ENCODE measurements around the gene RARRES2. TPM values are rescaled to one million over a fixed set of nuclear protein-coding genes. Genes with fewer than 3 reads are reported as not detected.

The RARRES2 gene
- total and polyA plus RNA-seq, 2 of the 13 experiments (the other 11 are each of a cell fraction or from before 2014, with no cell fraction given) = 134 to 172 TPM

GRCh38 chr7:150368884-150369747, 27.7 kb upstream of the RARRES2 start (continued):
- no peak for TF ChIP-seq FUBP1 (CRISPR knock-in tag; IDR thresholded peaks at IDR 0.05; ENCODE audit: borderline replicate concordance)
- TF ChIP-seq ZSCAN20 (CRISPR knock-in tag; IDR thresholded peaks at IDR 0.05; ENCODE audit: borderline replicate concordance) = no peak
- no peak for TF ChIP-seq SRSF9 (IDR thresholded peaks at IDR 0.05; ENCODE audit: borderline replicate concordance, insufficient read depth, low read depth, low read length, poor library complexity, severe bottlenecking)
- no peak for TF ChIP-seq ZNF232 (CRISPR knock-in tag; IDR thresholded peaks at IDR 0.05; ENCODE audit: borderline replicate concordance)
- no peak for TF ChIP-seq ZNF710 (CRISPR knock-in tag; IDR thresholded peaks at IDR 0.05; ENCODE audit: borderline replicate concordance)
- no peak for TF ChIP-seq SRY (CRISPR knock-in tag; IDR thresholded peaks at IDR 0.05)
- TF ChIP-seq ZNF207 (IDR thresholded peaks at IDR 0.05; ENCODE audit: borderline replicate concordance) = no peak
- TF ChIP-seq ZNF362 (CRISPR knock-in tag; IDR thresholded peaks at IDR 0.05; ENCODE audit: borderline replicate concordance) = no peak
- no peak for TF ChIP-seq ZMAT3 (CRISPR knock-in tag; conservative IDR thresholded peaks at IDR 0.05)
- TF ChIP-seq CHD2 (IDR thresholded peaks at IDR 0.05; ENCODE audit: low read depth, low read length) = peak; percentile 42; the same call in 1 of the 2 replicates
- TF ChIP-seq ZKSCAN8 (CRISPR knock-in tag; IDR thresholded peaks at IDR 0.05; ENCODE audit: borderline replicate concordance) = no peak
- no peak for TF ChIP-seq MLXIP (CRISPR knock-in tag; IDR thresholded peaks at IDR 0.05; ENCODE audit: borderline replicate concordance)
- TF ChIP-seq CREM (IDR thresholded peaks at IDR 0.05) = no peak
- TF ChIP-seq CREM (CRISPR knock-in tag; IDR thresholded peaks at IDR 0.05) = no peak
- TF ChIP-seq ZNF724P (CRISPR knock-in tag; IDR thresholded peaks at IDR 0.05; ENCODE audit: borderline replicate concordance) = no peak
- no peak for TF ChIP-seq GMEB2 (CRISPR knock-in tag; IDR thresholded peaks at IDR 0.05; ENCODE audit: low read depth)
- peak; percentile 16 for TF ChIP-seq YEATS4 (CRISPR knock-in tag; IDR thresholded peaks at IDR 0.05; ENCODE audit: borderline replicate concordance)

All from HepG2 (cell line).